Kidney epithelial cell (primary cell): ENCODE results near the gene MYOM1. TPM values are rescaled to one million over a fixed set of nuclear protein-coding genes. Genes with fewer than 3 reads are reported as not detected.

Experiments
- DNase-seq: peaks from one replicate; pipeline ENCODE4 v3.0.0-alpha.2; 2010; ENCODE audit warnings: low read depth
- H3K27me3 ChIP-seq: 2 replicates; pipeline ENCODE4 v1.6.0; 2011; ENCODE audit warnings: low read length; ENCODE audit not compliant: control insufficient read depth, insufficient read depth
- H3K36me3 ChIP-seq: 2 replicates; pipeline ENCODE4 v1.5.1; 2011; ENCODE audit warnings: low read length; ENCODE audit not compliant: control insufficient read depth, insufficient read depth
- H3K4me3 ChIP-seq: 2 replicates; pipeline ENCODE4 v1.5.1; 2011; ENCODE audit warnings: low read depth, mild to moderate bottlenecking, control low read depth, low read length
- CTCF ChIP-seq: IDR thresholded peaks from 2 replicates; pipeline ENCODE4 v1.5.1; 2011; ENCODE audit warnings: mild to moderate bottlenecking, moderate library complexity, low read length, control low read depth, inconsistent platforms; ENCODE audit not compliant: insufficient read depth, poor library complexity, severe bottlenecking
- total RNA-seq: library from RNA; depleted of rRNA; stranded (reverse); fragments of >200 nt; gene quantifications from 2 replicates; pipeline ENCODE4 v1.2.3, GENCODE V29; 2015

The MYOM1 gene
- total RNA-seq, 1 donor from 2014 or later = 0.04 TPM

- no peaks in the 10 kb centered on the region for H3K36me3 ChIP-seq
- H3K4me3 ChIP-seq = no peak overlapping the region
- no peak for TF ChIP-seq CTCF
- DNase-seq = no peak
- no peaks in the 10 kb centered on the region for H3K27me3 ChIP-seq
Measured at GRCh38 chr18:3159830-3160229, 59.9 kb downstream of the MYOM1 start.

GRCh38 chr18:3157606-3158005, 62.2 kb downstream of the MYOM1 start:
- H3K27me3 ChIP-seq = no peaks in the 10 kb centered on the region
- H3K4me3 ChIP-seq = no peak overlapping the region
- TF ChIP-seq CTCF = no peak
- DNase-seq = no peak
- H3K36me3 ChIP-seq = no peaks in the 10 kb centered on the region

GRCh38 chr18:3157086-3157485, 62.7 kb downstream of the MYOM1 start:
- H3K27me3 ChIP-seq = no peaks in the 10 kb centered on the region
- H3K36me3 ChIP-seq = no peaks in the 10 kb centered on the region
- no peak for DNase-seq
- TF ChIP-seq CTCF = no peak
- no peak overlapping the region for H3K4me3 ChIP-seq

- DNase-seq = no peak
- TF ChIP-seq CTCF = no peak
- Histone ChIP-seq H3K4me3 (no peak overlapping the region), H3K27me3 (no peaks in the 10 kb centered on the region), H3K36me3 (no peaks in the 10 kb centered on the region)
Measured at GRCh38 chr18:3156325-3156640, 63.5 kb downstream of the MYOM1 start.

GRCh38 chr18:3154214-3154613, 65.6 kb downstream of the MYOM1 start:
- Histone ChIP-seq H3K36me3 (no peaks in the 10 kb centered on the region), H3K27me3 (no peaks in the 10 kb centered on the region), H3K4me3 (no peak overlapping the region)
- no peak for DNase-seq
- no peak for TF ChIP-seq CTCF

GRCh38 chr18:3153107-3153704, 66.6 kb downstream of the MYOM1 start:
- no peaks in the 10 kb centered on the region for H3K36me3 ChIP-seq
- H3K4me3 ChIP-seq = no peak overlapping the region
- no peaks in the 10 kb centered on the region for H3K27me3 ChIP-seq
- no peak for TF ChIP-seq CTCF
- DNase-seq = no peak
